PFSK-1 (cell line): ENCODE data around the gene GLI2.

Source experiments
- REST ChIP-seq, 2 experiments: IDR thresholded peaks; 2 replicates each; pipeline versions ENCODE4 v1.6.1 to v1.8.0; 2011 to 2012; ENCODE audit warnings: low read depth in 2 of 2, low read length in 2 of 2, control low read depth in 1 of 2, inconsistent platforms in 1 of 2, mild to moderate bottlenecking in 1 of 2, moderate library complexity in 1 of 2; ENCODE audit not compliant: insufficient read depth in 1 of 2
- TAF1 ChIP-seq: IDR thresholded peaks from 2 replicates; pipeline ENCODE4 v1.6.1; 2012; ENCODE audit warnings: low read length, control low read depth, borderline replicate concordance; ENCODE audit not compliant: insufficient read depth

- no peak for TF ChIP-seq TAF1
- no peak for TF ChIP-seq REST (IDR thresholded peaks at IDR 0.05; ENCODE audit: insufficient read depth in 1 of 2, low read depth in 2 of 2, low read length in 2 of 2)
These were observed at the start of gene GLI2 for GRCh38 chr2:120735746-120736170.
